Small intestine (tissue), 16 donors: ENCODE measurements around the gene KCNIP3. TPM values are rescaled to one million over a fixed set of nuclear protein-coding genes. Genes with fewer than 3 reads are reported as not detected.

Experiments used
- DNase-seq, 2 donors: peaks; one replicate each; pipeline versions ENCODE4 v3.0.0 to v3.0.0-alpha.2; 2013
- FAIRE-seq: peaks from 2 replicates; lab custom pipeline; 2012; peaks lifted over from hg19 to GRCh38; lab: Jason Lieb, UNC
- H3K27ac ChIP-seq, 3 donors: one replicate each; pipeline ENCODE4 v1.5.1; 2013; ENCODE audit warnings: low read length in 2 of 3, mild to moderate bottlenecking in 2 of 3, control low read depth in 1 of 3, inconsistent platforms in 1 of 3, low read depth in 1 of 3, moderate library complexity in 1 of 3
- H3K27me3 ChIP-seq, 3 donors: one replicate each; pipeline ENCODE4 v1.6.1; 2013; ENCODE audit warnings: low read length in 3 of 3, inconsistent platforms in 1 of 3; ENCODE audit not compliant: control insufficient read depth in 3 of 3, insufficient read depth in 3 of 3
- H3K36me3 ChIP-seq, 3 donors: one replicate each; pipeline ENCODE4 v1.6.1; 2013; ENCODE audit warnings: low read length in 3 of 3, inconsistent platforms in 1 of 3, low read depth in 1 of 3, mild to moderate bottlenecking in 1 of 3, moderate library complexity in 1 of 3; ENCODE audit not compliant: control insufficient read depth in 3 of 3, insufficient read depth in 2 of 3
- H3K4me1 ChIP-seq, 3 donors: one replicate each; pipeline ENCODE4 v1.6.1; 2013; ENCODE audit warnings: low read length in 2 of 3, inconsistent platforms in 1 of 3, low read depth in 1 of 3, mild to moderate bottlenecking in 1 of 3, moderate library complexity in 1 of 3; ENCODE audit not compliant: control insufficient read depth in 3 of 3, insufficient read depth in 2 of 3
- H3K4me3 ChIP-seq, 3 donors: one replicate each; pipeline ENCODE4 v1.5.1; 2013; ENCODE audit warnings: low read length in 3 of 3, control low read depth in 1 of 3, inconsistent platforms in 1 of 3, low read depth in 1 of 3, mild to moderate bottlenecking in 1 of 3, moderate library complexity in 1 of 3
- H3K9me3 ChIP-seq, 2 donors: one replicate each; pipeline ENCODE4 v1.6.1; 2013; ENCODE audit warnings: low read depth in 1 of 2, low read length in 1 of 2; ENCODE audit not compliant: control insufficient read depth in 2 of 2, insufficient read depth in 1 of 2
- WGBS, 3 donors: extraction: QIAGEN DNeasy Blood & Tissue Kit; methylation state at CpG; one replicate each; pipeline ENCODE4 v1.1.7; 2013; 5-methylcytosine and 5-hydroxymethylcytosine counted together
- long read RNA-seq, 10 donors: transcript quantifications; one replicate each; lab custom pipeline, GENCODE V29; 2026
- polyA plus RNA-seq, 4 donors: library from polyadenylated mRNA; stranded (reverse) in 3 of 4; unstranded in 1 of 4; fragments of 200-250 nt in 3 of 4; fragments of 120-200 nt in 1 of 4; gene quantifications; one replicate each; pipeline versions ENCODE4 v1.2.1 to v1.2.3, GENCODE V29; 2013
- donor health status: healthy with polysubstance abuse.
- donor health status: control.
- donor health status: control.
- donor health status: Bipolar disorder and iron deficiency.
- donor health status: healthy.

The KCNIP3 gene
- 1 to 10 TPM; 1.4 to 3.8 (median 2.1) TPM for polyA plus RNA-seq
- long read RNA-seq, donor 1 = 0 reads
- long read RNA-seq, donor 2 = 0 reads
- long read RNA-seq, donor 3 = 0 reads
- long read RNA-seq, donor 4 = 0 reads
- long read RNA-seq, donor 5 = 0 reads
- long read RNA-seq, donor 6, partial matches to known transcripts = 0 of 1 reads
- long read RNA-seq, donor 6, other reads (novel, unspliced or antisense) = 0 of 1 reads
- long read RNA-seq, donor 7 = 0 reads
- long read RNA-seq, donor 8 = 0 reads
- long read RNA-seq, donor 9 = 0 reads
- long read RNA-seq, donor 10 = 0 reads

DNA sequence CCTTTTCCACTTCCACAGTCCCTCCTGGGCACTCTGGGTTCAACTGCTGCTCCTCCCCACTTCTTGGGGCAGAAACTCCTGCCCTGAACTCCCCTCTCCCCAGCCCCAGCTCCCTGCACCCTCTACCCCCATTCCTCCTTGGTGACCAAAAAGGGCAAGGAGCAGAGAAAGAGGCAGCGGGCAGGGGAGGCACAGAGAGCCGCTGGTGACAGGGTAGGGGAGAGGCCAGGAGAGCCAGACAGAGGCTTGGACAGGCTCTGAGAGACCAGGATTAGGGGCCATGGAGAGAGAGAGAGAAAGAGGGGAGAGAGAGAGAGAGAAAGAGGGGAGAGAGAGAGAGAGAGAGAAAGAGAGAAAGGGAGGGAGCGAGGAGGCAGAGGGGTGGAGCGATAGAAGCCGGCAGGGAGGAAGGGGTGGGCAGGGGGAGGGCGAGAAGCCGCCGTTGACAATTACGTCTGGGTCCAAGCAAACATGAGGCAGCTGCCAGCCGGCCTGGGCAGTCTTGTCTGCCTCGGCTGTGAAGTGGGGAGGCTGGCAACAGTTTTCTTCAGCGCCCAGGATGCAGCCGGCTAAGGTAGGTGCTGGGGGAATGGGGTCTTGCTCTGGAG is at the start of gene KCNIP3:
Gene KCNIP3, plus strand, starts transcription at position 468 of the 608 bp plus-strand sequence. Its CDS starts 92 bp downstream, at position 560.
- 1 to 7% (median 4%) methylated on average over 4 to 13 of the region's 13 CpGs for WGBS, 3 donors
- peak within 1 kb of the TSS in 1 of 3 donors; percentile 27 for H3K4me3 ChIP-seq
- DNase-seq (peak; percentile 21 to 49), FAIRE-seq (no peak)
- no peaks in the 10 kb centered on the region for H3K36me3 ChIP-seq
- no peaks in the 10 kb centered on the region for H3K4me1 ChIP-seq
- peaks cover 0 to 5% of the 10 kb centered on the region in 2 donors for H3K9me3 ChIP-seq
- no peak within 1 kb of the TSS for H3K27ac ChIP-seq
- H3K27me3 ChIP-seq = no peaks in the 10 kb centered on the region

DNA sequence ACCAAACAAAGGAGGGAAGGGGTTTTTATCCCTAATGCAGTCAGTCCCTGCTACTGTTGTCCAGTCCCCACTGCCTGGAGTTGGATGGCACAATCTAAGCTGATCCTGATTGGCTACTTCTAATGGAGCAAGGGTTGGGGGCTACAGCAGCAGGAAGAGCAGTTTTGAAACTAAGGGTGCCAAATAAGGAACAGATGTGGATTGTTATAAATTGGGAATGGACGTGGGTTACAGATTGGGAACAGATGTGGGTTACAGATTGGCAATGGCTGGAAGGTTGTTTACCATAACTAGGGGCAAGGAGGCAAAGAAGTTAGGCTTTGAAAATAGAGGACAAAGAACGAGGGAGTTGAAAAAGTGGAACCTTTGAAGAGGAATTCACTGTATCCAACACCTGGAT is 38.9 kb upstream of the KCNIP3 start:
- no peaks in the 10 kb centered on the region for H3K27me3 ChIP-seq

DNA sequence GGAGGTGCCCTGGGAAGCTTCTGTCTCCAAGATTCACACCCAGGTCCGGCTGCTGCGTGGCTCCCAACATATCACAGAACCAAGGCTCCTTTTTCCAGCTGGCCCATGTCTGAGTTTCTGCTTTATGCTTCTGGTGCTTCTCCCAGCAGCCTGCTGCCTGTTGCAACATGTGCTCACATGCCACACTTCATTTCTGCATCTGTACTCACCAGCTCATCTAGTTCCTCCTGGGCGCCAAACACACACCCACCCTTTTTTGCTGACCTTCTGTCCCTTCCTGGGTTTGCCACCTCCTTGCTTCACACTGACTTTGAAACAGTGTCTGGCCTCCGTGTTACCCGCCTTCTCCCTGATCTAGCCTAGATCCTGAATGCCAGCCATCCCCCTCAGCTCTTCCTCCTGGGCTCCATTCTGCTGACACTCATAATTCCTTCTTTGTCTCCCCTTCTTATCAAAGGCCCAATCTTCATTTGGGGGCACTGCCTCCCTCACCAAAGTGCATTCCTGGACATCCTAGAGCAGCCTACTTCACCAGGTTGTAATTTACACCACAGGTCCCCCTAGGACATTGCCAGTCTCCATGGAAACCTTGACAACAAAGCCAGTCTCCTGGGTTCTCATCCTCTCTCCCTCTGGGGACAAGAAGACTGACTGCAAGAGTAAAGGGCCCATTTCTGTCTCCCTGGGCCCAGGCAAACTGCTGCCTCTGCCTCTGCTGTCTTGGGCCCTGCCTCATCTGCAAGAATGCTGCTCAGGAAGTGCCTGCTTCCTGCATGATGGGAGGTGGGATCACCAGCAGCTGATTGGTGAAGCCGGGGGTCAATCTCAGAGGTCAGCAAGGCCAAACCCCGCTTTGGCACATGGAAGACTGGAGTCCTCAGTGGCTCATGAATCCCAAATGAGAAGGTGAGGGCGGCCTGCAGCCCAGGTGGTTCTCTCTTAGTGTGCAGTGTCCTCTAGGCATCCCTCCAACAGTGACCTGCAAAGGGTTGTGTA is 36.8 kb upstream of the KCNIP3 start:
- FAIRE-seq = no peak
- no peaks in the 10 kb centered on the region for H3K27me3 ChIP-seq
- no peaks in the 10 kb centered on the region for H3K4me1 ChIP-seq
- 78 to 87% (median 84%) methylated on average over 8 of the region's 8 CpGs for WGBS, 3 donors
- no peak overlapping the region for H3K27ac ChIP-seq
- H3K4me3 ChIP-seq = no peak overlapping the region
- no peak for DNase-seq
- no peaks in the 10 kb centered on the region for H3K36me3 ChIP-seq
- no peaks in the 10 kb centered on the region for H3K9me3 ChIP-seq

More for the DNA sequence above, 38.9 kb upstream of the KCNIP3 start:
- FAIRE-seq (no peak), DNase-seq (no peak)
- Histone ChIP-seq H3K4me1 (no peaks in the 10 kb centered on the region), H3K36me3 (no peaks in the 10 kb centered on the region), H3K9me3 (no peaks in the 10 kb centered on the region), H3K27ac (no peak overlapping the region), H3K4me3 (no peak overlapping the region)
- WGBS, 3 donors = 67 to 77% (median 75%) methylated on average over 2 of the region's 2 CpGs

DNA sequence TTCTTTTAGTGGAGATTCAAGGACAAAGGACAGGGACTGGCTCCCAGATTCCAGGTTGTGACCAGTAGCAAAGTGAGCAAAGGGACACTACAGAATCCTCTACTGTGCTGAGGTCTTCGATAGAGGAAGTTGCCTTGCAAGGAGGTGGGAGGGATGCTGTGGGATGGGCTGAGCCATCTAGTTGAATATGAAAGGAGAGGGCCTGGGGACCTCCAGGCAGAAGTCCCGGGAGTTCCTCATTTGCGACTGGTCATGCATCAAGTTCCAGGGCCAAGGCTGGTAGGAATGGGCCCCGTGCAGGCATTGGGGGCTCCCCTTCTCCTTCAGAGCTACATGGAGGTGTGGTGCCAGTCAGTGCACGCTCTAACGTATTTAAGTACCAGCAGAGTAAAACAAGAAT is 35.5 kb upstream of the KCNIP3 start:
- DNase-seq (no peak), FAIRE-seq (no peak)

DNA sequence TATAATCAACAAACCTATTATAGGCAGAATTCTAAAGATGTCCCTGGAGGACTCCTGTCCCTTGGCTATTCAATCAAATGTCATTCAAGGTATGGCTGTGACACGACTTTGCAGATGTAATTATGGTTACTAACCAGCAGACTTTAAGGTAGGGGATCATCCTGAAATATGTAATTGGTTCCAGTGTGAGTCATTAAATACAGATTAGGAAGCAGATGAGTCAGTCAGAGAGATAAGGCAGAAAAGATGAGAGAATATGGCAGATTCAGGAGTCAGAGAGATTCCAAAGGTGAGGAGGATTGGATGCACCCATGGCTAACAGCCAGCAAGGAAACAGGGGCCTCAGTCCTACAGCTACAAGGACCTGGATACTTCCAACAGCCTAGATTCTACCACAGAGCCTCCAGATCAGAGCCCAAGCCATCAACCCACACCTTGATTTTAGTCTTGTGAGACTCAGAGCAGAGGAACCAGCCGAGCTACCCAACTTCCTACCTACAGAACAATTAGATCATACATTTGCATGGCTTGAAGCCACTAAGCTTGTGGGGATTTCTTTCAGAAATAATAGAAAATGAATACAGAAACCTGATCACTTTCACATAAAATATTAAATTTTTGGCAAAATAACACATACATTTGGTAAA is 34.1 kb upstream of the KCNIP3 start:
- H3K9me3 ChIP-seq = no peaks in the 10 kb centered on the region
- no peak for DNase-seq
- no peak for FAIRE-seq
- H3K36me3 ChIP-seq = no peaks in the 10 kb centered on the region
- H3K27me3 ChIP-seq = no peaks in the 10 kb centered on the region
- no peak overlapping the region for H3K27ac ChIP-seq
- no peak overlapping the region for H3K4me3 ChIP-seq
- 51 to 65% (median 60%) methylated on average over 2 of the region's 2 CpGs for WGBS, 3 donors
- no peaks in the 10 kb centered on the region for H3K4me1 ChIP-seq

More for the DNA sequence above, 35.5 kb upstream of the KCNIP3 start:
- H3K36me3 ChIP-seq = no peaks in the 10 kb centered on the region
- H3K4me3 ChIP-seq = no peak overlapping the region
- H3K27ac ChIP-seq = no peak overlapping the region
- H3K9me3 ChIP-seq = no peaks in the 10 kb centered on the region
- no peaks in the 10 kb centered on the region for H3K27me3 ChIP-seq
- WGBS, 3 donors = 70 to 79% (median 77%) methylated on average over 6 of the region's 6 CpGs
- no peaks in the 10 kb centered on the region for H3K4me1 ChIP-seq

DNA sequence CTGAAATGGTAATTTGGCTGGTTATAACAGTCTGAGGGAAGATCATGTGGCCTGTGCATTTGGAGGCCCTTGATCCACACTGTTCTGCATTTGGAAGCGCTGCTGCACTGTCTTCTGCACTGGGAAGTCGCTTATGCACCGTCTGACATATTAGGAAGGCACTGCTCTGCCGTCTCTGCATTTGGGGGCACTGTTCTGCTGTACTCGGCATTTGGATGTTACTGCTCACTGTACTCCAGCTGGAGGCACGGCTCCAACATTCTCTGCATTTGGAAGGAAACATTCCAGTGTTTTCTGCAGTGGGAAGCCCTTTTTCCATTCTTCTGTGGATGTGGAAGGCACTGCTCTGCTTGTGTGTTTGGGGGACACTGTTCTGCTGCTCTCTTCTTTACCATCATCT is 32.5 kb upstream of the KCNIP3 start:
- FAIRE-seq = no peak
- DNase-seq = no peak
- no peak overlapping the region for H3K27ac ChIP-seq
- H3K9me3 ChIP-seq = no peaks in the 10 kb centered on the region
- H3K4me3 ChIP-seq = no peak overlapping the region
- H3K4me1 ChIP-seq = no peaks in the 10 kb centered on the region
- H3K27me3 ChIP-seq = no peaks in the 10 kb centered on the region
- 46 to 70% (median 60%) methylated on average over 6 of the region's 6 CpGs for WGBS, 3 donors
- H3K36me3 ChIP-seq = no peaks in the 10 kb centered on the region

DNA sequence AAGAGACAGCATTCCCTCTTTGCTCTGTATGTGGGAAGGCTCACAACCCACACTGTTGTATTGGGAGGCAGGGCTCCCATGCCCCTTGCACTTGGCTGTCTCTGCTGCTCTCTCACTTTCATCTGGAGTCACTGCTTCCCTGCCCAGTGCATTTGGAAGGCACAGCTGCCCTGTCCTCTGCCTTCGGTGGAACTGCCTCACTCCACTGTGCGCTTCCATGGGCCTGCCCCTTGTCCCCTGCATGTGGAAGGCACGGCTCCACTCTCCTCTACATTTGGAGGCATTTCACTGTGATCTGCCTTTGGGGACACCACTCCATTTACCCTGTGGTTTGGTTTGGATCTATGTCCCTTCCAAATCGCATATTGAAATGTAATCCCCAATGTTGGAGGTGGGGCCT is 32.0 kb upstream of the KCNIP3 start:
- FAIRE-seq (no peak), DNase-seq (no peak)
- Histone ChIP-seq H3K9me3 (no peaks in the 10 kb centered on the region), H3K36me3 (no peaks in the 10 kb centered on the region), H3K4me3 (no peak overlapping the region), H3K27me3 (no peaks in the 10 kb centered on the region), H3K4me1 (no peaks in the 10 kb centered on the region), H3K27ac (no peak overlapping the region)
- 80 to 86% (median 81%) methylated on average over 4 of the region's 4 CpGs for WGBS, 3 donors
